ENCODE results near the gene OVAAL. TPM values are rescaled to one million over a fixed set of nuclear protein-coding genes. Genes with fewer than 3 reads are reported as not detected.
A peak's percentile ranks its signal among the peaks of the same experiment; 100 is the strongest.

The OVAAL gene
- total RNA-seq, 1 experiment from 2014 or later, result not detected

DNA sequence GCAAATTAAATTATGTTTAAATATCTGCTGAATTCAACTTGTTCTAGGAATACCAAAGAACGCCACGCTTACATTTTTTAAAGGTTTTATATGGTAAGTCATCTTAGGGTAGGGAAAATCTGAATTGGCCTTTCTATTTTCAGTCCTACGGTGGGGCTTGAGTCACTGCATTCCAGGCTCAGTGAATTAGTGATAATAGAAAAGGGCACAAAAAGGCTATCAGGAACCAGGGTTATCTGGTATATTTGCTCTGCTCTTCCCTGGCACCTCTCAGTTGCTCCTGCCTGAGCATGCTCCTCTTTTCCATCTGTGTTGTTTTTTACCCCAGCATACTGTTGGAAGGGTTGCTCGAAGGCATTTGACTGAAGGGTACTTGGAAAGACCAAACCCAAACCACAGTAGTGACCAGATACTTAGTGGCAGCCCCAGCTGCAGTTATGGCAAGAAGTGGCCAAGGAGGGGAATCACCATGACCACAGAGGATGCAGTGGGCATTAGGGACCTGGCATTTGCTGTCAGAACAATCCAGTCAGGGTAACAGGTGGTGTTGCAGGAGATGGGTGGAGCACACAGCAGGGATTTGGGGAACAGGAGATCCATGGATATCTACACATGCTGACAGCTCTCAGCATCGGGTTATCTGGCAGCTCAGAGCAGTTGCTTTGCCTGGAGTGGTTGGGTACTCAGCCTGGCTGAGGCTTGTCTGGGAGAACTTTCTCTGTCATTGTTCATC is 2.3 kb downstream of the OVAAL start:
- Histone ChIP-seq H3K4me3 (no peak overlapping the region), H3K36me3 (no peaks in the 10 kb centered on the region), H3K27me3 (no peaks in the 10 kb centered on the region), H3K9me3 (no peaks in the 10 kb centered on the region; the same call in 1 of the 2 replicates)
- DNase-seq, result no peak

DNA sequence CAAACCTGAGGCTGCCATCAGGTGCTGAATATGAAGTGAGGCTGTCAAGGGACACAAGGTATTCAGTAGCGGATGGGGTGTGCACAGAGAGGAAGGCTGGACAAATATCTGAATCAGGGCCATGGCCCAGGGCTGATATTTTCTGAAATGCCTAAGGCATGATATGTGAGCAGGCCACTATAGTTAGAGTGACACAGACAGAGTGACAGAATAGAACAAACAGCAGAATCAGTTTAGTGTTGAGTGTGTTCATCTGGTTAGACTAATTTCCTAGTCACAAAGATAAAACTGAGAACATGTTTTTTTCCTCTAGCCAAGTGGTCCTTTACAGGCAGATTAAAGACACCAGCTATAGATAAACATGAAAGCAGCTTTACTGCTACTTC is 3.9 kb downstream of the OVAAL start:
- H3K9me3 ChIP-seq, result no peaks in the 10 kb centered on the region; the same call in 1 of the 2 replicates
- no peak overlapping the region for H3K4me3 ChIP-seq
- H3K36me3 ChIP-seq, result no peaks in the 10 kb centered on the region
- no peaks in the 10 kb centered on the region for H3K27me3 ChIP-seq
- no peak for DNase-seq

DNA sequence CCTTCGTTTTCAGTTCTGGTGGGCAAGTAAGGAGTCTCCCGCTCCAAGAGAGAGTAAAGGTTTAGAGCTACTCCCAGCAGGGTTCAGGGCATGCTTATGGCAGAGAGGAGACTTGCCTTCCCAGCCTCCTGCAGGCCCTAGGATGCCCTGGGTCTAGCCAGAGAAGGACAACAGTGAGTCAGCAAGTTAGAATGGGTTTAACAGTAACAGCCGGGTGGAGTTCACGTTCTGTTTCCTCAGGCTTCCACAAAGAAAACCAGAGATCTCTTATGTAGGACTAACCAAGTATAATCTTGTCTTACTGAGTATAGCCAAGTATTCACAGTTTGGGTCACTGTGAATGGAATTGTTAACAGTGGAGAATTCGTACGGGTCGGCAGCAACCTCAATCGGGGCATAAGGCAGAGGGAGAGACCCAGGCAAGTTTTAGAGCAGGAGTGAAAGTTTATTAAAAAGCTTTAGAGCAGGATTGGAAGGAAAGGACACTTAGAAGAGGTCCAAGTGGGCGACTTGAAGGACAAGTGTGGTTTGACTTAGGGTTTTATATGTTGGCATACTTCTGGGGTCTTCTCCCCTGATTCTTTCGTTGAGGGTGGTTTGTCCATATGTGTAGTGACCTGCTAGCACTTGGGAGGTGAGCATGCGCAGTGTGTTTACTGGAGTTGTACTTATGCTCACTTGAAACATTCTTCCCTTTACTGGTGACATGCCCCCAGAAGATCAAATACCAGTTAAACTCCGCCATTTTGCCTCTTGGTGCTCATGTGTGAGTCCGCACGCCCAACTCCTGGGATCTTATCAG is 4.5 kb downstream of the OVAAL start:
- no peaks in the 10 kb centered on the region; the same call in 1 of the 2 replicates for H3K9me3 ChIP-seq
- no peaks in the 10 kb centered on the region for H3K27me3 ChIP-seq
- DNase-seq, result peak; percentile 46
- H3K36me3 ChIP-seq, result no peaks in the 10 kb centered on the region
- H3K4me3 ChIP-seq, result no peak overlapping the region

DNA sequence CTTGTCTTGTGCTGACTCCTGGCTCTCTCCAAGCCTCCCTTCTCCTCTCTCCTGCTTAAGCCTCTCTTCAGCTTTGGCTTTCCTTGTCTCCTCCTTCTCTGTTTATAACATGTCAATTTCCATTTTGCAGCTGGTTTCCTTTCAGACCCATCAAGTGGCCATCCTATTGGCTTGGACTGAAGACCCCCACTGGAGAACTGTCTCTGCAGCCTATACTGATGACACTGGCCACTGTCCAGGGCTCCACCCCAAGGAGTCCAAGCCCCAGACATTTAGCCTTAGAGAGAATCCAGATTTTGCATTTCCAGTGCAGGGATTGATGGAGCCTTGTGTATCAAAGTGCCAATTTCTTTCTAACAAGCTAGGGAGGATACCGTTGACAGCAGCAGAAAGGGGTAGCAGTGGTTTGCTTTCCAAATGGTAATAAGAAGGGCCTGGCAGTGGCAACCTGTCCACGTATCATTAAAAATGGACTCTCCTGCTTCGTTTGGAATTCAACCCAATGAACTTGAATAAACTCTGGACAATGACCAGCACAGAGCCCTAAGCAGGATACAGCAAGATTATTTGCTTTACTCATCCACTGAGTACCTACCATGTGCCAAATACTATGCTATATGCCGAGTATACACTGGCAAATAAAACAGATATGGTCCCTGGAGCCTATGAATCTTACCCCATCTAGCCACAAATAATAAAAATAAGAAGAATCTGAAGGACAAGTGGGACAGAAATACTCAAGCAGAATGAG is 6.5 kb downstream of the OVAAL start:
- H3K36me3 ChIP-seq, result no peaks in the 10 kb centered on the region
- no peak for DNase-seq
- no peak overlapping the region for H3K4me3 ChIP-seq
- no peaks in the 10 kb centered on the region; the same call in 1 of the 2 replicates for H3K9me3 ChIP-seq
- H3K27me3 ChIP-seq, result no peaks in the 10 kb centered on the region

DNA sequence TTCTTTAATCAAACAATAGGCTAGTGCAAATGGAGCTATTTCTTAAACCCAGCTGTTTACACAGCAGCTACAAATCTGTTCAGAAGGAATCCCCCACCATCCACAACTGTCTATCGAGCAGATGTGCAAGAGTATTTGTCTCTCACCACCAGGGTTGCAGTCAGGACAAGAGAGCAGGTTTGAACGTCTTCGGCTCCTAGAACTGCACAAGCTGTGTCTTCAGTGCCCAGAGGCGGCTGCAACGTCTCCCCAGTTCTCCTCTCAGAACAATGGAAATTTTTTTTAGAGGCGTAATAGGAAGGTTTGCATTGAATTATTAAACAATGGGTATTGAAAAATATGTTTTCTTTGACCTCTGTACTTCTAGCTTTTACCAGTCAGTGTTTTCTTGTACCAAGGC is 7.3 kb downstream of the OVAAL start:
- H3K9me3 ChIP-seq, result no peaks in the 10 kb centered on the region; the same call in 1 of the 2 replicates
- no peaks in the 10 kb centered on the region for H3K27me3 ChIP-seq
- no peaks in the 10 kb centered on the region for H3K36me3 ChIP-seq
- H3K4me3 ChIP-seq, result no peak overlapping the region
- no peak for DNase-seq

DNA sequence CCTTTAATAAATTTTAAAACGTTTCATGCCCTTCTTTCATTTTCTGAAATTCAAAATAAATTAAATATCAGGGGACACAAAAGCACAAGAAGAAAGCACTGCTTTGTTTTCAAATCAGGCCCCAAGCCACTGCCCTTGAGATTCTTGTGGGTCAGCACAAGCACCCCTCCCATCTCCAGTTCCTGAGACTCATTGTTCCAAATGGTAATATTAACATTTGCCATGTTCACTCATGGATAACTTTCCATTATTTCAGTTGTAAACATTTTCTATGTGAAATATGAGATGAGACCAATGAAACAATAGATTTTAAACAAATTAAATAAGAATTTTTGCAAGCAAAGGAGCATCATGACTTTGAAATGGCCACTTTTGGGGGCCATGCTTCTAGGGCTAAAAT is 7.7 kb downstream of the OVAAL start:
- no peak overlapping the region for H3K4me3 ChIP-seq
- no peaks in the 10 kb centered on the region for H3K27me3 ChIP-seq
- no peaks in the 10 kb centered on the region for H3K36me3 ChIP-seq
- H3K9me3 ChIP-seq, result no peaks in the 10 kb centered on the region; the same call in 1 of the 2 replicates
- no peak for DNase-seq

DNA sequence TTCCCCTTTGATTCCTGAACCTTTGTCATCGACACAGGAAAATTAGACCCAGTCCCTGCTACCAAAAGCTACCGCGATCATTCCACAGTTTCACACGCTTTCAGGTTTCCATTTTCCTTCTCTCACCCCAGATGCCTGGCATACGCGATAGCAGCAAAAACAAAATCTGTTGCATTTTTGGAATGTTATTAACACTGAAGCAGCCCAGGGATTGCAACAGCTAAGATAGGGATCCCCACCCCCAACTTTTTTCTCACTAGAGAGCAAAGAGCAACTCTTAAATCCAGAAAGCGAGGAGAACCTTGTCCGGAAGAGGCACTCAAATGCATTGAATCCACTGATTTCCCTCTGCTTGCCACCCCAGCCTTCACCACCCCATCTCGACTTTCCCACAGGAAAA is 8.9 kb downstream of the OVAAL start:
- no peak for DNase-seq
- H3K27me3 ChIP-seq, result no peaks in the 10 kb centered on the region
- H3K4me3 ChIP-seq, result no peak overlapping the region
- no peaks in the 10 kb centered on the region; the same call in 1 of the 2 replicates for H3K9me3 ChIP-seq
- no peaks in the 10 kb centered on the region for H3K36me3 ChIP-seq

DNA sequence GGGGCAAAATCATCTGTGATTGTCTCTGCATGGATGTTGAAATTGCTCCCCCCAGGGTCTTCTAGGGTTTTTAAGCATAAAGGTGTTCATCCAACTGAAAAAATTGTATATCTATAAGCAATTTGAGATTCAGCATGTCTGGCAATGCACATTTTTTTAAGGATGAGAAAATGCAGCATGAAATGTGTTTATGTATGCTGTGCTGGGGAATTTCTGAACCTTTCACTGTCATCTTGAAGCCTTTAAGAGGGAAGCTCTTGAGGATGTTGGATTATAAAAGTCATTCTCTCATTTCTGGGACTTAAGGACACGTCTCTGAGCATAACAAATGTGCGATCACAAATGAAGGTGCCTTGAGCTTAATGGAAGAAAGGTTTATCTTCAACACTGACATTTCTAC is 9.4 kb downstream of the OVAAL start:
- H3K4me3 ChIP-seq, result no peak overlapping the region
- no peaks in the 10 kb centered on the region for H3K27me3 ChIP-seq
- H3K36me3 ChIP-seq, result no peaks in the 10 kb centered on the region
- H3K9me3 ChIP-seq, result no peaks in the 10 kb centered on the region; the same call in 1 of the 2 replicates
- no peak for DNase-seq

DNA sequence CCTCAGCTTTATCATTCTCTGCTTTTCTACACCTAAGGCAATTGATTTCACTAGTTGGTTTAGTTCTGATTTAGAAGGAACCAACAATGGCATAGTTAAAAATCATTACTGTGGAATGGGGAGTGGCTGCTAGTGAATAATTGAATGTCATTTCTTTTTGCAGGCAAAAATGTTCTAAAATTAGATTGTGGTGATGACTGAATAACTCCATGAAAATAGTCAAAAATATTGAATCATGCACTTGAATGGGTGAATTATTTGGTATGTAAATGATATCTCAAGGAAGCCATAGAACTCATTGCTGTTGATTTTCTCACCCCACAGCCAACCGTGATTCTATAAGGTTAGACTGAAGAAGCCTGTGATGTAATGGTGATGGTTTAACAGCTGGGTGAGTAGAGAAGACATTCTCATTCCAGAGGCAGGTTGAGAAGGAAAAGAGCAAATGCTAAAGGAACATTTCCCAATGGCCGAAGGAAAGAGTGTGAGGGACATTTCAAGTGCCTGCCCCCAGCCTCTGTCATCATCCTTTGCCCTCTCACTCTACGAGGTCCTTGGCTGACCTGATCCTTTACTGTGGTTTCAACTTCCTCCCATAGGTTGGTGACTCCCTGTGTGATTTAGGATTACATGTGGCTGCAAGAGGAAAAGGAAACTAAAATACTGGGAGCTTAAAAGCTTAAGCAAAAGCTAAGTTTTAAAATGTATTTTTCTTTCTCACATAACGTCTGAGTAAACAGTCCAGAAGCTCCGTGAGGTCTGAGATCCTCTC is 12.5 kb downstream of the OVAAL start:
- no peak overlapping the region for H3K4me3 ChIP-seq
- H3K27me3 ChIP-seq, result no peaks in the 10 kb centered on the region
- no peaks in the 10 kb centered on the region for H3K36me3 ChIP-seq
- no peak for DNase-seq
- no peaks in the 10 kb centered on the region for H3K9me3 ChIP-seq

DNA sequence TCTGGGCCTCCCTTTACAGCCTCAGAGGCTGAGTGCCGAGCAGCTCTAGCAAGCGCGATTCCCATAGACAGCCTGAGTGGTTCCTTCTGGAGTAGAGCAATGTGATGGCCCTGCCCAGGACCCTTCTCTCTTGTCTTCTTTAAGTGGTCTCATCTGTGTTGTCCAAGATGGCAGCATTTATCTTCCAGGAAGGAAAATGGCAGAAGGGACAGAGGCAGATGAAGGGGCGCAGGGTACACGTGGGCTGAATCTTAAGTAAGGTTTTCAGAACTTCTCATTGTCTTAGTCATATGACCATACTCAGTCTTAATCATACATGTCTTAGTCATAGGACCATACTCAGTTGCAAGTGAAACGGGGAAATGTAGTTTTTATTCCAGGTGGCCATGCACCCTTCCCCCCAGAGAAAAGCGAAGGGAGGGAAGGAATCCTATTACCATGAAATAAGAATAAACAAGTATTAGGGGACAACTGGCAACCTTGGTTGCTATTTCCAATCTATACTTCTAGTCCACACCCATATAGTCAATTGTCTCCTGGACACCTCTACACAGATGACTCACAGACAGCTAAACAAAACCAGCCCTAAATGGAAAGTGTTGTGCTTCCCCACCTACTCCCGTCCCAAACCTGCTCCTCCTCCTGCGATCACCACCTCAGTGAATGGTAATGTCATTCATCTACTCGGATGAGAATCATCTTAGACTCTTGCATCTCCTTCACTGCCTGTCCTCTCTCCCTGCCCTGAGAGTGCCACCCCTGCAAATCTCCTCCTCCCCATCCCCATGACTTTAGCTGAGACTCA is 13.3 kb downstream of the OVAAL start:
- no peak for DNase-seq
- no peak overlapping the region for H3K4me3 ChIP-seq
- no peaks in the 10 kb centered on the region for H3K9me3 ChIP-seq
- H3K27me3 ChIP-seq, result no peaks in the 10 kb centered on the region
- H3K36me3 ChIP-seq, result no peaks in the 10 kb centered on the region

DNA sequence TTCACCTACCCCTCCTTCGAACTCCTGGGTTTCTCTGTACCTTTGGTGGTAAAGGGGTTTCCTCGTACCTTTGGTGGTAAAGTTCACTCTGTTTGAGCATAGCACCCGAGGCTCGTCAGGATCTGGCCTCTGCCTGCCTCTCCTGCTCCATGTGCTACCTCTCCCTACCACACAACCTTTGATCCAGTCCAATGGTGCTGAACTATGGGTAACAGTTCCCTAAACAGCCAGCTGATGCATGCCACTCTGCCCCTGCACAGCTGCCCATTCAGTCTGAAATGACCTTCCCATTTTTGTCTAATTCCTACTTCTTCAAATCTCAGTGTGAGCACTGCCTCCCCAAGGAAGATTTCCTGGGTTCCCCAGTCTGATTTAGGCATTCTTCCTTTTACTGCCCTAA is 14.0 kb downstream of the OVAAL start:
- Histone ChIP-seq H3K36me3 (no peaks in the 10 kb centered on the region), H3K4me3 (no peak overlapping the region), H3K27me3 (no peaks in the 10 kb centered on the region), H3K9me3 (peaks cover 2% of the 10 kb centered on the region; the same call in 1 of the 2 replicates)
- DNase-seq, result no peak

DNA sequence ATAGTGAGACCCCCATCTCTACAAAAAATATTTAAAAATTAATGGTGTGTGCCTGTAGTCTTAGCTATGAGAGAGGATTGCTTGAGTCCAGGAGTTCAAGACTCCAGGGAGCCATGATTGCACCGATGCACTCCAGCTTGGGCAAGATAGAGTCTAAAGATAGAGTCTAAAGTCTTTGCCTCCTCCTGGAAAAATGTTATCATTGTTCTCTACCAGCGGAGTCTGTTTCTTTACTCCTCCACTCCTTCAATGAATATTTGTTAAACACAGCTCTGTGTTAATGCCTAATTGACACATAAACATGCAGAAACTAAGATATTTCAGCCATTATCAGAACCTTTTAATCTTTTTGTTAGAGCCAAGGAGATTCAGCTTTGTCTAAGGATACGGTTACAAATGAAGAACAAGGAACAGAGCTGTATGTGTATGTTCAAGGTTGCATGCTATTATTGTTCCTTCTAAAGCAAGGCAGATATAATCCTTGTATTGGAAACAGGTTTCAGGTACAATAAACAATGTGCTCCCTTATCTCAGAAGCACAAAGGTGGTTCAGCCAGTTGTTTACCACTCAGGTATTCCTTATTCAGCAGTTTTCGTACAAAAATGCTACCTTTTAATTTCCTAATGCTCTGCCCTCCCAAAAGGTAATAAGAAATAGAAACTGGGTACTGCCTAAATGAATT is 15.4 kb downstream of the OVAAL start:
- no peak for DNase-seq
- Histone ChIP-seq H3K4me3 (no peak overlapping the region), H3K27me3 (no peaks in the 10 kb centered on the region), H3K36me3 (no peaks in the 10 kb centered on the region), H3K9me3 (peaks cover 8% of the 10 kb centered on the region)

DNA sequence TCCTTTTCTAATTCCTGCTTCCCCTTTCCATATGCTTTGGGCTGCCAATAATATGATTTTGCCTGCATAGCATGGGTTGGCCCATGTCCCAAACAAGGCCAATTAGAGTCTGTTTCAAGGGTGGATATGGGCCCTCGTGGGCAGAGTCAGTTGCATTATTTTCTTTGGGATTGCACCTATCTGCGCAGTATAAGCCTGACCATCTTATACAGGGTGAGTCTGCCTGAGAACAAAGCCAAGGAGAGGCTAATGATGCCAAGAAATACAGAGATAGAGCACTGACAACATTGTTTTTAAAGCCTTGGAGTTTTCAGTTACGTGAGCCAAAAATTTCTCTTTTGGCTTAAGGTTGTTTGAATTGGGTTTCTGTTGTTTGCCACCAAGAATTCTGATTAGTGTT is 18.6 kb downstream of the OVAAL start:
- Histone ChIP-seq H3K36me3 (no peaks in the 10 kb centered on the region), H3K9me3 (peaks cover 8% of the 10 kb centered on the region), H3K4me3 (no peak overlapping the region), H3K27me3 (no peaks in the 10 kb centered on the region)
- peak; percentile 75 for DNase-seq

DNA sequence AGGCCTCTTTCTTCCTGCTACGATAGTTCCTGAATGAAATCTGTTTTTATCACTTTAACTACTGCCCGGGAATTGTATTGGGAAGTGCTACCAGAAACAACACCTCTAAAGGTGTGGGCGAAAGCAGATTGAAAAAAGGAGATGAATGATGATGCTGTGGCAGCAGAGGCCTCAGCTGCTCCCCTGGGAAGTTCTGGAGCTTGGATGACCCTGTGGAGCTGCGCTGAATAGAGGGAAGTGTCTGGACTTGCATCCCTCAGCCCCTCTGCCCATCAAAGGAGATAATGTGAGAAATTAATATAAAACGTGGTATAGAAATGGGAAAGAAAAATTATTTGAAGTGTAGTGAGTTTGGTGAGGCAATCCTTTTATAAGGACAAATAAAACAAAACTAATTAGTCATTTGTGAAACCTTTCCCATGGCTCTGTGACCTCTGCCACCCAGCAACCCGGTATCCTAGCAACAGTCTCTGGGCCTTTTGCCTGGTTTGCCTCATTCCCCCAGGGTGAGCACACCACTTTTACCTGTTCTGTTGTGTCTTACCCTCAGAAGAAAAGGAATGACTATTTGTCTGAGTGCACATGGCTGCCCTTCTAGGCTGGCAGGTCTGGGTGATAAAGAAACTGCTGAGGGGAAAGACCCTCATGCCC is 21.3 kb downstream of the OVAAL start:
- DNase-seq, result peak; percentile 26

DNA sequence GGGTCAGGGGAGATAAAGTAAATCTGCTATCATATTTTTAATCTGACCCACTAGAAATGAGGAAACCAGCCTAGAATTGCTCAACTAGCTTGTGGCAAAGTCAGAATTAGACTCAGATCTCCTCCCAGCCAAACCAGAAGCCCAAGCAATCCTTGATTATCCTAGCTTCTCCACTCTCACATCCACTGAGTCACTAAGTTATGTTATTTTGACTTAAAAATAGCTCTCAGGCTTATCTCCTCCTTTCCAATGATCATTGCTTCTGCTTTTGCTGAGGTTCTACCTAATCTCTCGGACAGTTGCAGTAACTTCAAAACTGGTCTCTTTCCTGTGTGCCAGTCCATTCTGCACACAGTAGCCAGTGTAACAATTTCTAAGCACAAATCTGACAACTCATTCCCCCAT is 22.9 kb downstream of the OVAAL start:
- no peaks in the 10 kb centered on the region for H3K36me3 ChIP-seq
- no peak overlapping the region for H3K4me3 ChIP-seq
- H3K9me3 ChIP-seq, result peaks cover 8% of the 10 kb centered on the region
- DNase-seq, result no peak
- no peaks in the 10 kb centered on the region for H3K27me3 ChIP-seq

More for the DNA sequence above, 21.3 kb downstream of the OVAAL start:
- Histone ChIP-seq H3K36me3 (no peaks in the 10 kb centered on the region), H3K27me3 (no peaks in the 10 kb centered on the region), H3K9me3 (peaks cover 8% of the 10 kb centered on the region), H3K4me3 (no peak overlapping the region)

Measured in MG63 (cell line).